Measurements from ENCODE around the gene VANGL2.

DNA sequence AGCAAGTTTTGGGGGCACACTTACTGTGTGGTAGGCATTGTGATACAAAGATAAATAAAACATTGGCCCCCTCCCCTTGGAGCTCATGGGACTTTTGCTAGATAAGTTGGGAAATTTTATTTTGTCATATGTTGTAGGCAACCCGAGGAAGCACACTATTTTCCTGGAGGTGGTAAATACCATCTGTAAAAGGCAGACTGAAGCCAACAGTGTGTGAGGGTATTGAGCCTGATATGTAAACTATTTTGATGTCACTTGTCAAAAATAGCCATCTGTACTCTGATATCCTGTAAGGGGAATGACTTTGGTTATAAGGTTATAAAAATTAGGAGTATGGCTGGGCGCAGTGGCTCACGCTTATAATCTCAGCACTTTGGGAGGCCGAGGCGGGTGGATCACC is 30.6 kb downstream of the VANGL2 start:
- TF ChIP-seq SUZ12 (IDR thresholded peaks at IDR 0.05; ENCODE audit: extremely low read depth, insufficient read depth, insufficient read length): no peak
- TF ChIP-seq ZNF274 (IDR thresholded peaks at IDR 0.05; ENCODE audit: low read depth, low read length): no peak
